HG02642 (cell line): ENCODE data around the gene TMEM120B.
"Not testable (repeated sequence)": the region's sequence is repeated elsewhere in the genome, so short reads cannot be mapped to it uniquely, and the experiment has no call there.

Experiments
- ATAC-seq: cut with Tn5 transposase; IDR thresholded peaks from one replicate; pipeline ENCODE4 v1.9.1; 2021; ENCODE audit warnings: mild to moderate bottlenecking; ENCODE audit not compliant: unreplicated experiment, poor library complexity

TMEM120B gene

GRCh38 chr12:121788176-121788818 lies 75.7 kb downstream of the TMEM120B start:
- ATAC-seq: no peak

GRCh38 chr12:121789233-121789781 lies 76.8 kb downstream of the TMEM120B start:
- peak; percentile 21 for ATAC-seq

- peak; percentile 43 for ATAC-seq
Measured at GRCh38 chr12:121789800-121790728, 77.5 kb downstream of the TMEM120B start.

- not testable (repeated sequence) for ATAC-seq
Measured at GRCh38 chr12:121790785-121791184, 78.2 kb downstream of the TMEM120B start.

GRCh38 chr12:121791671-121792551 lies 79.4 kb downstream of the TMEM120B start:
- ATAC-seq: no peak

GRCh38 chr12:121792607-121793439 lies 80.3 kb downstream of the TMEM120B start:
- ATAC-seq: no peak

GRCh38 chr12:121793440-121793837 lies 80.9 kb downstream of the TMEM120B start, which contains the start of gene RHOF:
RHOF (minus strand) TSS chr12:121793688; CDS start chr12:121793633, 55 bp downstream.
- peak; percentile 21 for ATAC-seq

GRCh38 chr12:121793838-121794533 lies 81.4 kb downstream of the TMEM120B start:
- peak; percentile 60 for ATAC-seq

- no peak for ATAC-seq
Measured at GRCh38 chr12:121794534-121795033, 82.0 kb downstream of the TMEM120B start.

- peak; percentile 20 for ATAC-seq
Measured at GRCh38 chr12:121795034-121795968, 82.7 kb downstream of the TMEM120B start.

GRCh38 chr12:121796855-121797751 lies 84.6 kb downstream of the TMEM120B start:
- ATAC-seq: no peak

GRCh38 chr12:121797937-121798786 lies 85.6 kb downstream of the TMEM120B start:
- ATAC-seq: no peak

- ATAC-seq: no peak
Measured at GRCh38 chr12:121798787-121799155, 86.2 kb downstream of the TMEM120B start.

- peak; percentile 3 for ATAC-seq
Measured at GRCh38 chr12:121799156-121799841, 86.7 kb downstream of the TMEM120B start.
